ENCODE data around the gene CADM2.

- TF ChIP-seq POLR2A (IDR thresholded peaks at IDR 0.05; ENCODE audit: low read depth, low read length) (no peak), POLR2AphosphoS5 (IDR thresholded peaks at IDR 0.05; ENCODE audit: low read depth, low read length) (no peak), TAF1 (IDR thresholded peaks at IDR 0.05; ENCODE audit: borderline replicate concordance, low read depth, low read length) (no peak)
Observed at GRCh38 chr3:85783291-85783690, 824.5 kb downstream of the CADM2 start.

All from GM12892 (cell line).